NB4 (cell line): Measurements from ENCODE around the gene PDE9A.

ENCODE experiments used
- CTCF ChIP-seq: IDR thresholded peaks from one replicate; pipeline ENCODE4 v1.5.1; 2012; ENCODE audit warnings: low read depth, low read length
- POLR2A ChIP-seq: IDR thresholded peaks from 2 replicates; pipeline ENCODE4 v1.6.1; 2011; ENCODE audit warnings: mild to moderate bottlenecking; ENCODE audit not compliant: insufficient read length; ENCODE audit errors: extremely low read depth

- TF ChIP-seq POLR2A (no peak), CTCF (no peak)
These were observed 146.1 kb downstream of the PDE9A start for GRCh38 chr21:42799516-42799915.
